GM12878 (cell line): ENCODE results near the gene ERO1A. TPM values are rescaled to one million over a fixed set of nuclear protein-coding genes. Genes with fewer than 3 reads are reported as not detected.

ENCODE experiments used
- ATAC-seq: fragments of 200-7000 bp; cut with Tn5 transposase; 3 replicates; pipeline ENCODE4 v1.9.1; 2020; ENCODE audit warnings: mild to moderate bottlenecking, moderate library complexity
- BruUV-seq: library from RNA; stranded (reverse); fragments of 400-500 nt; replicated peaks from 2 replicates; lab custom pipeline; 2021; lab: Mats Ljungman, UMichigan
- CTCF ChIA-PET: fragments of 300-600 bp; sonication (Branson Sonifier 250); formaldehyde crosslinking; extraction: SDS; loops from one replicate; lab custom pipeline; 2021; ENCODE audit warnings: inconsistent platforms; lab: Yijun Ruan, JAX
- POLR2A ChIA-PET: fragments of 350-600 bp; formaldehyde crosslinking; extraction: SDS; loops from one replicate; lab custom pipeline; 2021; ENCODE audit warnings: inconsistent platforms; lab: Charles Lee
- RAD21 ChIA-PET: fragments of 300-600 bp; sonication (Branson Sonifier 250); formaldehyde crosslinking; loops from one replicate; lab custom pipeline; 2023; ENCODE audit warnings: antibody characterized with exemption; ENCODE audit not compliant: unreplicated experiment; lab: Charles Lee
- SMC1A ChIA-PET: fragments of 300-600 bp; sonication (Branson Sonifier 250); formaldehyde crosslinking; loops from one replicate; lab custom pipeline; 2023; ENCODE audit not compliant: unreplicated experiment, uncharacterized antibody; lab: Charles Lee
- DNase-seq: peaks from one replicate; pipeline ENCODE4 v3.0.0-alpha.2; 2011; ENCODE audit warnings: low read depth, low spot score
- FAIRE-seq: peaks from 3 replicates; lab custom pipeline; 2011; peaks lifted over from hg19 to GRCh38; lab: Jason Lieb, UNC
- H2AFZ ChIP-seq: 2 replicates; pipeline ENCODE4 v1.6.0; 2011; ENCODE audit warnings: low read depth, low read length, control low read depth; ENCODE audit not compliant: control insufficient read depth
- H3K27ac ChIP-seq: 2 replicates; pipeline ENCODE4 v1.5.1; 2011; ENCODE audit warnings: control low read depth; ENCODE audit not compliant: control insufficient read depth, insufficient read depth
- H3K27me3 ChIP-seq, 2 experiments: replicated peaks in 1 of 2; 2 replicates each; pipeline versions ENCODE4 v1.6.0 to v1.6.1; 2011; ENCODE audit warnings: low read length in 1 of 2; ENCODE audit not compliant: control insufficient read depth in 2 of 2, insufficient read depth in 2 of 2
- H3K36me3 ChIP-seq, 2 experiments: 2 replicates each; pipeline ENCODE4 v1.5.1; 2011; ENCODE audit warnings: low read length in 1 of 2; ENCODE audit not compliant: control insufficient read depth in 2 of 2, insufficient read depth in 2 of 2
- H3K4me1 ChIP-seq: 2 replicates; pipeline ENCODE4 v1.6.1; 2011; ENCODE audit warnings: mild to moderate bottlenecking, low read length, moderate library complexity, mixed read lengths; ENCODE audit not compliant: control insufficient read depth, insufficient read depth
- H3K4me2 ChIP-seq: 2 replicates; pipeline ENCODE4 v1.6.0; 2011; ENCODE audit warnings: control low read depth; ENCODE audit not compliant: control insufficient read depth, insufficient read depth
- H3K4me3 ChIP-seq: fragments of 200-600 bp; sonication (generic); 2 replicates; pipeline ENCODE4 v1.5.1; 2016
- H3K79me2 ChIP-seq: 2 replicates; pipeline ENCODE4 v1.6.0; 2011; ENCODE audit warnings: low read length; ENCODE audit not compliant: control insufficient read depth, insufficient read depth
- H3K9ac ChIP-seq: 2 replicates; pipeline ENCODE4 v1.8.0; 2011; ENCODE audit warnings: low read length, control low read depth, mixed read lengths; ENCODE audit not compliant: control insufficient read depth, insufficient read depth
- H3K9me3 ChIP-seq: replicated peaks from 3 replicates; pipeline ENCODE4 v1.5.1; 2011; ENCODE audit warnings: mild to moderate bottlenecking, low read length; ENCODE audit not compliant: control insufficient read depth, insufficient read depth
- H4K20me1 ChIP-seq: 2 replicates; pipeline ENCODE4 v1.6.0; 2011; ENCODE audit not compliant: control insufficient read depth, insufficient read depth
- BACH1 ChIP-seq: fragments of 450-650 bp; IDR thresholded peaks from 2 replicates; pipeline ENCODE4 v1.6.1; 2017; ENCODE audit warnings: mild to moderate bottlenecking, borderline replicate concordance
- POLR2AphosphoS2 ChIP-seq: IDR thresholded peaks from 2 replicates; pipeline ENCODE4 v1.6.1; 2011; ENCODE audit warnings: low read depth, mild to moderate bottlenecking, low read length, improper control_type of control experiment, moderate library complexity
- RUNX3 ChIP-seq: IDR thresholded peaks from 2 replicates; pipeline ENCODE4 v1.6.1; 2012; ENCODE audit warnings: low read length, inconsistent platforms
- SP1 ChIP-seq: IDR thresholded peaks from one replicate; pipeline ENCODE4 v1.6.1; 2011; ENCODE audit warnings: low read depth, low read length
- SPI1 ChIP-seq: IDR thresholded peaks from 2 replicates; pipeline ENCODE4 v1.6.1; 2011; ENCODE audit warnings: low read depth, mild to moderate bottlenecking, low read length, moderate library complexity, borderline replicate concordance; ENCODE audit not compliant: insufficient read depth
- YY1 ChIP-seq: IDR thresholded peaks from 2 replicates; pipeline ENCODE4 v1.6.1; 2011; ENCODE audit warnings: low read depth, mild to moderate bottlenecking, low read length
- whole genome bisulfite sequencing: methylation state at CpG from one replicate; pipeline ENCODE4 v1.1.6; 2016; ENCODE audit warnings: low lambda C conversion rate; ENCODE audit not compliant: insufficient replicate concordance, insufficient coverage; ENCODE audit errors: missing lambda C conversion rate; 5-methylcytosine and 5-hydroxymethylcytosine counted together
- in situ Hi-C: fragments of 300-500 bp; cut with MboI; formaldehyde crosslinking; loops from 9 replicates; pipeline ENCODE4 v1.14.3; 2018; ENCODE audit warnings: mixed read lengths
- intact Hi-C: fragments of 100-400 bp; cut with micrococcal nuclease; formaldehyde crosslinking; loops from one replicate; pipeline ENCODE4 v1.14.2; 2022; ENCODE audit not compliant: unreplicated experiment
- polyA plus RNA-seq, 11 experiments: library from polyadenylated mRNA; depleted of rRNA in 4 of 11; unstranded in 6 of 11; stranded (reverse) in 5 of 11; fragments of >200 nt; fragmentation: Nextera tagmentation in 4 of 11; fragmentation: Illumina TruSeq in 1 of 11; extraction: Ambion mirVana in 4 of 11; extraction: Trizol in 1 of 11; gene quantifications; 1 replicate in 1 of 11; 2 replicates in 10 of 11; pipeline versions ENCODE4 v1.2.1 to v1.2.3, GENCODE V29; 2011 to 2016; ENCODE audit warnings: inconsistent platforms in 2 of 11, missing spikeins in 2 of 11, low read depth in 1 of 11
- total RNA-seq, 4 experiments: library from RNA; depleted of rRNA in 3 of 4; stranded (reverse); fragments of >200 nt in 3 of 4; fragmentation: Illumina TruSeq in 1 of 4; extraction: Trizol in 1 of 4; gene quantifications; 2 replicates each; pipeline versions ENCODE4 v1.2.1 to v1.2.3, GENCODE V29; 2013 to 2021
- TF ChIP-seq, protein P1 (sequence below): fragments of 450-650 bp; IDR thresholded peaks from 2 replicates; pipeline ENCODE4 v1.6.1; 2017; ENCODE audit warnings: low read depth, mild to moderate bottlenecking, moderate library complexity

Gene ERO1A
- total and polyA plus RNA-seq, 10 of the 15 experiments (the other 5 are each of a cell fraction or from before 2014, with no cell fraction given): 17.5 to 93.1 (median 48.5) TPM

DNA sequence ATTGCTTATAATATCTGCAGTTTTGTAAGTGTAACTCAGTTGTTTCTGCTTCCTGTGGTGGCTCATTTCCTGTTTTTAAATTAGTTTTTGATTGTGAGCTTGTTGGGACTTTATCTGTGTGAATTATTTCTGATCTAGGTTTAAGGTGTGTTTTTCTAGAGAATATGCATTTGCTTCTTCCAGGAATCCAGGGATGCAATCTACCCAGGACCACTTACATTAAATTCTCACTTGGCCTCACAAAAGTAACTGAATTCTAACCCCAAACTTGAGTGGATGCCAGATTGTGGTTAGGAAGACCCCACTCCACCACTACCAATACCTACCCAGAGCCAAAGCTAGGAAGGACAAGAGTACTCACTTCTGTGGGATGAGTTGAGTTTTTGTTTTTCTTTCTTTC lies 46.5 kb upstream of the ERO1A start:
- FAIRE-seq: no peak
- SMC1A ChIA-PET: interaction anchor here (0.7 to 1.9 kb wide), 18 partner anchors 11 to 882 kb away, joined by 3 to 13 read pairs (median 4); partner anchors contain the start of genes GNG2 and STYX

DNA sequence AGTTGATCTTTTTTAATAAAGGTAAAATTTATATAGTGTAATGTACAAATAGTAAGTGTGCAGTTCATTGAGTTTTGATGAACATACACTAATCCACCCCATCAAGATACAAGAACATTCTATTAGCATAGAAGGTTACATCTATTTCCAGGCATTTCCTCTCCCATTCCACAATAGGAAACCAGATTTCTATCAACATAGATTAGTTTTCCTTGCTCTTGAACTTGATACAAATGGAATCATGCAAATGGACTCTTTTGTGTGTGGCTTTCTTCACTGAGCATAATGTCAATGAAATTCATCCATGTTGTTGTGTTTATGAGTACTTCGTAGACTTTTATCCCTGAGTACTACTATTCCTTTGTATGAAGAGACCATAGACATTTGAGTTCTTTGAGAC lies 45.4 kb upstream of the ERO1A start:
- Histone ChIP-seq H2AFZ (no peak overlapping the region), H3K36me3 (peaks cover 0 to 2% of the 10 kb centered on the region in 2 experiments; a peak in 2 of 4 replicates), H3K27me3 (no peaks in the 10 kb centered on the region), H3K9me3 (no peaks in the 10 kb centered on the region), H3K27ac (no peak overlapping the region), H3K79me2 (peaks cover 20% of the 10 kb centered on the region), H4K20me1 (no peaks in the 10 kb centered on the region)
- no peak for ATAC-seq
- ChIA-PET RAD21 (no interaction called here), CTCF (no interaction called here), SMC1A (interaction anchor here (1.7 to 1.9 kb wide), 2 partner anchors 17 to 40 kb away, joined by 5 to 13 read pairs; no protein-coding TSS in a partner anchor)
- DNase-seq: no peak
- 100% methylated on average over 1 of the region's 1 CpG for WGBS
- intact Hi-C loops: no loop called here
- no peak for FAIRE-seq
- TF ChIP-seq BACH1 (no peak), YY1 (no peak), SP1 (no peak)
- TF ChIP-seq, protein P1, sequence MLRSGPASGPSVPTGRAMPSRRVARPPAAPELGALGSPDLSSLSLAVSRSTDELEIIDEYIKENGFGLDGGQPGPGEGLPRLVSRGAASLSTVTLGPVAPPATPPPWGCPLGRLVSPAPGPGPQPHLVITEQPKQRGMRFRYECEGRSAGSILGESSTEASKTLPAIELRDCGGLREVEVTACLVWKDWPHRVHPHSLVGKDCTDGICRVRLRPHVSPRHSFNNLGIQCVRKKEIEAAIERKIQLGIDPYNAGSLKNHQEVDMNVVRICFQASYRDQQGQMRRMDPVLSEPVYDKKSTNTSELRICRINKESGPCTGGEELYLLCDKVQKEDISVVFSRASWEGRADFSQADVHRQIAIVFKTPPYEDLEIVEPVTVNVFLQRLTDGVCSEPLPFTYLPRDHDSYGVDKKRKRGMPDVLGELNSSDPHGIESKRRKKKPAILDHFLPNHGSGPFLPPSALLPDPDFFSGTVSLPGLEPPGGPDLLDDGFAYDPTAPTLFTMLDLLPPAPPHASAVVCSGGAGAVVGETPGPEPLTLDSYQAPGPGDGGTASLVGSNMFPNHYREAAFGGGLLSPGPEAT: no peak
- TF ChIP-seq, all 136 proteins: peak for 0
- H3K4me2 ChIP-seq: no peak overlapping the region
- no peak overlapping the region for H3K4me3 ChIP-seq
- H3K4me1 ChIP-seq: peaks cover 9% of the 10 kb centered on the region
- BruUV-seq: no TSS peak
- in situ Hi-C loops: no loop called here
- no peak overlapping the region for H3K9ac ChIP-seq
- POLR2A ChIA-PET: interaction anchor here (1.5 to 2.7 kb wide), 2 partner anchors 11 to 45 kb away, joined by 3 to 30 read pairs; partner anchors contain the start of gene STYX

More for the DNA sequence above, 46.5 kb upstream of the ERO1A start:
- ChIA-PET RAD21 (interaction anchor here (0.7 to 1.9 kb wide), 7 partner anchors 11 to 94 kb away, joined by 3 to 11 read pairs (median 4); partner anchors contain the start of gene STYX), CTCF (interaction anchor here (0.6 to 1.7 kb wide), 8 partner anchors 12 to 219 kb away, joined by 3 to 8 read pairs (median 4); partner anchors contain the start of gene STYX), POLR2A (interaction anchor here (1.0 to 2.7 kb wide), 5 partner anchors 11 to 46 kb away, joined by 3 to 30 read pairs (median 3); partner anchors contain the start of gene STYX)
- peak overlapping the region; percentile 12 for H3K4me3 ChIP-seq
- in situ Hi-C loops: no loop called here
- ATAC-seq: peak; percentile 70
- H3K4me2 ChIP-seq: peak overlapping the region; percentile 80
- H3K9me3 ChIP-seq: no peaks in the 10 kb centered on the region
- H3K36me3 ChIP-seq: peaks cover 0 to 2% of the 10 kb centered on the region in 2 experiments; a peak in 2 of 4 replicates
- no peaks in the 10 kb centered on the region for H4K20me1 ChIP-seq
- H3K27me3 ChIP-seq: no peaks in the 10 kb centered on the region
- H2AFZ ChIP-seq: peak overlapping the region; percentile 45
- H3K79me2 ChIP-seq: peaks cover 16% of the 10 kb centered on the region
- intact Hi-C loops: no loop called here
- TF ChIP-seq SPI1 (peak; percentile 72; the same call in 1 of the 2 replicates), RUNX3 (peak; percentile 39; the same call in 1 of the 2 replicates), POLR2AphosphoS2 (no peak)
- BruUV-seq: no TSS peak
- no peak for DNase-seq
- H3K9ac ChIP-seq: peak overlapping the region; percentile 42
- H3K27ac ChIP-seq: peak overlapping the region; percentile 87
- H3K4me1 ChIP-seq: peaks cover 9% of the 10 kb centered on the region
